KMS-11 (cell line): ENCODE results near the gene FAHD2A.
"Not testable (repeated sequence)": the region's sequence is repeated elsewhere in the genome, so short reads cannot be mapped to it uniquely, and the experiment has no call there.

Experiments
- H2AFZ ChIP-seq: fragments of 200-600 bp; sonication (generic); 2 replicates; pipeline ENCODE4 v1.6.1; 2016; ENCODE audit warnings: antibody characterized with exemption, mixed run types, low read depth
- H3K27ac ChIP-seq: fragments of 200-600 bp; sonication (generic); 2 replicates; pipeline ENCODE4 v1.6.1; 2016; ENCODE audit warnings: mild to moderate bottlenecking, mixed run types
- H3K27me3 ChIP-seq: fragments of 200-600 bp; sonication (generic); 2 replicates; pipeline ENCODE4 v1.6.1; 2017; ENCODE audit warnings: mild to moderate bottlenecking, low read depth, mixed run types, moderate library complexity; ENCODE audit not compliant: insufficient read depth
- H3K36me3 ChIP-seq: fragments of 200-600 bp; sonication (generic); 2 replicates; pipeline ENCODE4 v1.6.1; 2017; ENCODE audit warnings: mild to moderate bottlenecking, mixed run types; ENCODE audit not compliant: insufficient read depth
- H3K4me1 ChIP-seq: fragments of 200-600 bp; sonication (generic); 2 replicates; pipeline ENCODE4 v1.6.1; 2016; ENCODE audit warnings: mild to moderate bottlenecking, low read depth, mixed run types; ENCODE audit not compliant: poor library complexity, severe bottlenecking
- H3K4me2 ChIP-seq: fragments of 200-600 bp; sonication (generic); 2 replicates; pipeline ENCODE4 v1.7.0; 2016; ENCODE audit warnings: mild to moderate bottlenecking, mixed run types
- H3K4me3 ChIP-seq: fragments of 200-600 bp; sonication (generic); IDR thresholded peaks from 2 replicates; pipeline ENCODE4 v1.6.1; 2017; ENCODE audit warnings: low read depth, low read length, mixed read lengths; ENCODE audit not compliant: insufficient read depth
- H3K79me2 ChIP-seq: fragments of 200-600 bp; sonication (generic); 2 replicates; pipeline ENCODE4 v1.6.1; 2016; ENCODE audit warnings: low read depth, mixed run types; ENCODE audit not compliant: insufficient read depth
- H3K9ac ChIP-seq: fragments of 200-600 bp; sonication (generic); 2 replicates; pipeline ENCODE4 v1.6.1; 2016; ENCODE audit warnings: mild to moderate bottlenecking, mixed run types
- H4K20me1 ChIP-seq: fragments of 200-600 bp; sonication (generic); 2 replicates; pipeline ENCODE4 v1.6.1; 2016; ENCODE audit warnings: mild to moderate bottlenecking, mixed run types; ENCODE audit not compliant: insufficient read depth
- TF ChIP-seq, protein P1 (sequence below): fragments of 200-600 bp; sonication (generic); conservative IDR thresholded peaks from 2 replicates; pipeline ENCODE4 v1.6.1; 2017; ENCODE audit warnings: low read depth, mild to moderate bottlenecking, antibody characterized with exemption, low read length, moderate library complexity, mixed read lengths

The FAHD2A gene

DNA sequence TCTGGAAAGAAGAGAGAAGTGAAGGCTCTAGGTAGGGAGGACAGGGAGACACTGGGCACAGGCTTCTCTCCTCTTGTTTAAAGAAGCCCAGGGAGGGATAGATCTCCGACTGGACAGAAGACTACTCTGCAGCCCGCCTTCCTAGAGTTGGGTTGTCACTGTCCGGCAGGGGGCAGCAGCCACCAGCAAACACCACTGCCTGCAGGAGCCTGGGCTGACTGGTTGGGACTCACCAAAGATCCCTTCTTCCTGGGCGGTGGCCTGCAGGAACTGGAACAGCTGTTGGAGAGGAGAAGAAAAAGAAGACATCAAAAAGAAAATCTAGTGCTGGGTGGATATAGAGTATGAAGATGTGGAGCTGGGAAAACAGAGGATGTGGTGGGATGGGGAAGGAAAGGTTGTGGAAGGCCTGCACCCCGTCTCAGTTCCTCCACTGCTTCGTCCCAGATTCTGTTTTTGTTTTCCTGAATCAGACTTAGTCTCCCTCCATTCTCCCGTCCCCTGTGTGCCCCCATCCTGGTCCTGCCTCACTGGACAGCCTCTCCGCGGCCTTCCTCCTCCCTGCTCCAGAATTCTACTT, 11.6 kb downstream of the FAHD2A start:
- not testable (repeated sequence) for H3K4me2 ChIP-seq, H3K4me1 ChIP-seq

DNA sequence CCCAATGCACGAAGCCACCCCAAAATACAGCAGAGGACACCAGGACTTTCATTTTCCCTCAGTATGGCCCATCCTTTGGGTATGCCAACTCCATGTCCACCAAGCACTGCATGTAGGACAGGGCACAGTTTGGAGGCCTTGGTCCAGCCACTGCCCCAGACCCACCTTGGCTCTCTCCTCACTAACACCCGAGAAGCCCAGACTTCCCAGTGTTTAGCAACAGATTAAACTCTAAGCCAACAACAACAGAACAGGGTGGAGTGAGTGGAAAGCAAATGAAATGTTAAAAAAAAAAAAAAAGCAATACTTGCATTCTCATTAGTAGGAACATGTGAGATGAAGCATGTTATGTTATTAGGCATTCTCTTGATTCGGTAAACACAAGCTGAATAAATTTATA, 12.6 kb downstream of the FAHD2A start:
- H3K79me2 ChIP-seq, H3K9ac ChIP-seq, H3K27ac ChIP-seq, H3K27me3 ChIP-seq, H3K4me3 ChIP-seq, H3K4me1 ChIP-seq, H3K36me3 ChIP-seq, H2AFZ ChIP-seq, H4K20me1 ChIP-seq, H3K4me2 ChIP-seq: not testable (repeated sequence)

More for the DNA sequence above, 11.6 kb downstream of the FAHD2A start:
- H3K4me3 ChIP-seq, H3K27ac ChIP-seq, H3K9ac ChIP-seq, H3K27me3 ChIP-seq, H3K36me3 ChIP-seq, H2AFZ ChIP-seq, H4K20me1 ChIP-seq, H3K79me2 ChIP-seq: not testable (repeated sequence)
- TF ChIP-seq, protein P1, sequence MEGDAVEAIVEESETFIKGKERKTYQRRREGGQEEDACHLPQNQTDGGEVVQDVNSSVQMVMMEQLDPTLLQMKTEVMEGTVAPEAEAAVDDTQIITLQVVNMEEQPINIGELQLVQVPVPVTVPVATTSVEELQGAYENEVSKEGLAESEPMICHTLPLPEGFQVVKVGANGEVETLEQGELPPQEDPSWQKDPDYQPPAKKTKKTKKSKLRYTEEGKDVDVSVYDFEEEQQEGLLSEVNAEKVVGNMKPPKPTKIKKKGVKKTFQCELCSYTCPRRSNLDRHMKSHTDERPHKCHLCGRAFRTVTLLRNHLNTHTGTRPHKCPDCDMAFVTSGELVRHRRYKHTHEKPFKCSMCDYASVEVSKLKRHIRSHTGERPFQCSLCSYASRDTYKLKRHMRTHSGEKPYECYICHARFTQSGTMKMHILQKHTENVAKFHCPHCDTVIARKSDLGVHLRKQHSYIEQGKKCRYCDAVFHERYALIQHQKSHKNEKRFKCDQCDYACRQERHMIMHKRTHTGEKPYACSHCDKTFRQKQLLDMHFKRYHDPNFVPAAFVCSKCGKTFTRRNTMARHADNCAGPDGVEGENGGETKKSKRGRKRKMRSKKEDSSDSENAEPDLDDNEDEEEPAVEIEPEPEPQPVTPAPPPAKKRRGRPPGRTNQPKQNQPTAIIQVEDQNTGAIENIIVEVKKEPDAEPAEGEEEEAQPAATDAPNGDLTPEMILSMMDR: peak; percentile 68

DNA sequence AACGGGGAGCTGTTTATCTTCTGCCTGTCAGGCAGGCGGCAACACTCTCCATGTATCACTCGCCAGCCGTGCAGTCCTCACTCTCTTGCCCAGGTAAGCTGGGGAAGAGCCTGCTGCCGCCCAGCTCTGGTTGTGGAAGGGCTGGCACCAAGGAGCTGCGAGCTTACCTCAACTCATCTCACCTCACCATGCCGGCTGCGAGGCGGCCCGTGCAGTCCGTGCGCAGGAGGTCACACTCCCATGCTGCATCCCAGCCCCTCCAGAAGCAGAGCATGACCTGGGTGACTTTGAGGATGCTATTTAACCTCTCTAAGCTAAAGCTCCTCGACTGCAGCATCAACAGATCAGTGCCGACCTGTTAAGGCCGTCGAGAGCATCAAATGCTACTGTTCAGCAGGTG, 13.1 kb downstream of the FAHD2A start:
- H3K79me2 ChIP-seq: not testable (repeated sequence)

DNA sequence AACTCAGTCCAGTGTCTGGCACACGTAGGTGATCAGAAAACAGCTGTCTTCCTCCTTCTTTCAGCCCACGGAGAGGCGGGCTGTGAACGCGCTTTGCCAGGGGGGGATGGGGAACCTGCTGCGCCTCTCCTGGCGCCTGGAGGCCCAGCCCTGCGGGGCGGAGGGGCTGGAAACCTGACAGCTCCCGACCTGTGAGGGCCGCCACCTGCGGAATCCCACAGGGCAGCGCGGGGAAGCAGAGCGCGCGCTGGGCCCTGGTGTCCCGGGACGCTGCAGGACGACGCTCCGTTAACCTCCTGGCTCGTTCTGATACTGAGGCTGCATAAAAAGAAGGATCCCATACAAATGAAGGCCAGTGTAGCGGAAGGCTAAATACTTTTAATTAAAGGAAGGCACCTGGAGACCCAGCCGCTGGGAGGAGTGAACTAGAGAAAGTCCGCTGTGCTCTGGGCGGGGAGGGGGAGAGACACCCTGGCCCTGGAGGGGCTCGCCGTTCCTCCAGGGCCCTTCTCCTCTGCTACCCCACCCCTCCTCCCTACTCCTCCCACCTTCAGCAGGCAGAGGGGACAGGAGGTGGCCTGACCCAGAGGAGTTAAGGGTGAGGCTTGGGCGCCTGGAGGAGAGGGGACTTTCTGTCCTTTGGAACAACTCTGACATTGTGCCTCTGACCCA, 24.8 kb downstream of the FAHD2A start:
- H3K4me1 ChIP-seq, H3K79me2 ChIP-seq, H3K36me3 ChIP-seq, H2AFZ ChIP-seq, H3K27me3 ChIP-seq, H3K27ac ChIP-seq, H3K9ac ChIP-seq, H3K4me3 ChIP-seq, H4K20me1 ChIP-seq, H3K4me2 ChIP-seq: not testable (repeated sequence)

More for the DNA sequence above, 13.1 kb downstream of the FAHD2A start:
- H4K20me1 ChIP-seq, H3K4me2 ChIP-seq, H3K36me3 ChIP-seq, H3K4me1 ChIP-seq, H3K4me3 ChIP-seq, H2AFZ ChIP-seq, H3K27me3 ChIP-seq, H3K9ac ChIP-seq, H3K27ac ChIP-seq: not testable (repeated sequence)

DNA sequence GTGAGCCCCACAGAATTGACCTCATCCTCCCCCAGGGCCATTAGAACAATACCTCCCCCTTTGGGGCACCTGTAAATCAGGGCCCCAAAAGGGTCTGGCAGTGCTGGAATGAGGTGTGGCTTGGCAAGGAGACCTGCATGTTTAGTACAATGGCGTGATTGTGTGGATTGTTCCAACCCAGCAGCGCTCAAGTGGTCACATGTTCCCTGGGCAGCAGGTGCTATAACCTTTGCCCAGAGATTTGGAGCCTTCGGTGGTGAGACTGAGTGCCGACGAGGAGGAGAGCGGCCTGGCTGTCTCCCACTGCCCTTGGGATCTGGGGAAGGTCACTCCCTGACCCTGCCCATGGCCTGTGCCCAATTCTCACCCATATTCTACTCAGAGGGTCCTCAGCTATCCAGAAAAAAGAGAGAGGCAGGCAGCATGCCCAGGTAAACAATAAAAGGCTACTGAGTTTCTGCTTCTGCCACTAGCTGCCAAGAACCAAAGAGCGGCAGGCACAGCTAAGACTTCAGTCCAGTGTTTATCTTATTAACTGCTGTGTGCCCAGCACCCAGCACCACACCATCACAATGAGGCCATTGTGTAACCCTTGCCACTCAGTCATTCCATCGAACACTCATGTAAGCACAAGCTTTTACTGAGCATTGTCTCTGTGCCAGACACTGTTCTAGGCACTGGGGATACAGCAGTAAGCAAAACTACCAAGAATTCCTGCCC, 27.4 kb downstream of the FAHD2A start:
- not testable (repeated sequence) for H3K27me3 ChIP-seq, H4K20me1 ChIP-seq, H3K79me2 ChIP-seq, H3K27ac ChIP-seq, H3K36me3 ChIP-seq, H3K4me1 ChIP-seq, H3K4me3 ChIP-seq, H3K9ac ChIP-seq, H2AFZ ChIP-seq, H3K4me2 ChIP-seq

DNA sequence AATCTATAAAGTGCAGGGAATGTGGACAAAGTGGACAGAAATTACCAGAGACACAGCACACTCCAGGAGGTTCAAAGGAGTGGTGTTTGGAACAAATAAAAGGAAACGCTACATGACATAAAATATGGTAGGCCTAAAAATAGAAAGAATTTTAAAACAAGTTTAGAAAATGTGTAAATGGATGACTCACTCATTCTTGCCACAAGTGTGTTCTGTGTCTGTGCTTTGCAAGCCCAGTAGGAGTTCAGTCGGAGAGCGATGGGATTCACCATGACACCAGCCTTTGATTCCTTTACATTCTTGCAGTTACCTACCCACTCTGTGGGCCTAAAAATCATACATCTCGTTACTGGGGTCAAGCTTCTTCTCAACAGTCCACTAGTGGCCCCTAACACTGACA, 30.9 kb downstream of the FAHD2A start:
- H3K27me3 ChIP-seq, H3K4me2 ChIP-seq, H3K4me3 ChIP-seq, H3K4me1 ChIP-seq, H3K36me3 ChIP-seq, H4K20me1 ChIP-seq, H3K9ac ChIP-seq, H3K27ac ChIP-seq, H2AFZ ChIP-seq, H3K79me2 ChIP-seq: not testable (repeated sequence)

DNA sequence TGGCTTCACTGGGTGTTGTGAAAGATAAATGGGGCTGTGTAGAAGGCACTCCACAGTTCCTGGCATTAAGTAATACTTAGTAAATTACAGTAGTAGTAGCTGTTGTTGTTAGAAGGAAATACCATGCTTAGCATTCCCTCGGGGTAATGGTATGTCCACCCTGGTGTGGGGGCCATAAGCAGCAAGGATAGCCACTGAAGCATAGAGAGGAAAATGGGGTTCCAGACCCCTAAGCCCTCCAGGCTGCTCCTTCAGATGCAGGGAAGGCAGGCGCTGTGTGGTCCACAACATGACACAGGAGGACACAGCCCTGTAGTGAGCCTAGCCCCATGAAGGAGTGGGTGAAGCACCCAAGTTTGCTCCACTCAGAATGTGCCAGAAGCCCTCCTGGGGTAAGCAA, 31.5 kb downstream of the FAHD2A start:
- not testable (repeated sequence) for H3K4me2 ChIP-seq, H3K79me2 ChIP-seq, H3K27ac ChIP-seq

DNA sequence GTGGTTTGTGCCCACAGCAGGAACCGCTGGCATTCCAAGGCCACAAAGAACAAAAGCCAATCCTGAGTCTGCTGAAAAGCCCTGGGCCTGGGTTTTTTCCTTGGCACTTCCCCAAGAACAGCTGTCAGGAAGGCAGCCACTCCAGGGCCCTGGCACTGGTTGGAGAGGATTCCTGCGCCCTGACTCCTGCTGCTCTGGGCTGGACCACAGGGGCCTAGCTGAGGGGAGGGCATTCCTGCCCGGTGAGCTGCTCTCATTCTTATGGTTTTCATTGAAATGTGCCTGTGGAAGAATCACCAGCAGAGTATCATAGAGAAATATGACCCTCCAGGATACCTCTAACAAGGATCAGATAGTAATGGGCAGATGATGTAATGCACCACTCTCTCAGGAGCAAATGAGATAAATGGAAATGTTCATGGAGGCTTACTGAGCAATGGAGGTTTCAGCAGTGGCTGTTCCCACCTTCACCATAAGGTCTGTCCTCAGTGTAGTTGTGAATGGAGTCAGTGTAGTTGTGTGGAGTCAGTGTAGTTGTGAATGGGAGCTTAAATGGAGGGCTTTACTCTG, 32.1 kb downstream of the FAHD2A start:
- not testable (repeated sequence) for H4K20me1 ChIP-seq, H2AFZ ChIP-seq, H3K4me1 ChIP-seq, H3K27me3 ChIP-seq, H3K79me2 ChIP-seq, H3K27ac ChIP-seq, H3K4me2 ChIP-seq, H3K4me3 ChIP-seq, H3K9ac ChIP-seq, H3K36me3 ChIP-seq

More for the DNA sequence above, 31.5 kb downstream of the FAHD2A start:
- not testable (repeated sequence) for H4K20me1 ChIP-seq, H2AFZ ChIP-seq, H3K36me3 ChIP-seq, H3K9ac ChIP-seq, H3K4me3 ChIP-seq, H3K4me1 ChIP-seq, H3K27me3 ChIP-seq

DNA sequence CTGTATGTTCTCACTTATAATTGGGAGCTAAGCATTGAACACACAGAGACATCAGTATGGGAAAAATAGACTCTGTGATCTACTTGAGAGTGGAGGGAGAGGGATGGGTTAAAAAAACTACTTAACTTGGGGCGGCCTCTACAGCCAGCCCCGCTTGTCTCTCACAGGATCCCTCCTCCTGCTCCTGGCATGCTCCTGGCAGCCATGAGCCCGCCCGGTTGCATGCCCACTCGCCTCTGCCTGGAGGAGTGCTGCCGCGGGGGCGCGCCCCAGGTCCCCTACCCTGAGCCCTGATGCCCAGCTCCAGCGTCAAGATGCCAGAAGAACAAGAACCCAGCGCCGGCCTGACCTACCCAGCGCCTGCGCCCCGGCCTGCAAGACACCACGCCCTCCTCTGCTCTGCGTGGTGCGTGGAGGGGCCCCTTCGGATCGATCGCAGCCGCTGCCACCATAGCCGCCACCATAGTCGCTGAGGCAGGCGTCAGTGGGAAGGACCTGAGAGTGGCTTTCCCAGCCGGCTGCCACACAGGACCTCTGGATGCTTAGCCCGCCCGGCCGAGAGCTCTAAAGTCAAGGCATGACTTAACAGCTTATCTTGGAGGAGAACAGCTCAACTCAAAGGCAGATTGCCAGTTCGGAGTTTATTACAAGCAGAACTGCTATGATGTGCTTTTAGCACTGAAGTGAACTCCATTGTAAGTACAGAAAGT, 32.8 kb downstream of the FAHD2A start:
- not testable (repeated sequence) for H4K20me1 ChIP-seq, H3K79me2 ChIP-seq, H3K9ac ChIP-seq, H3K36me3 ChIP-seq, H3K4me3 ChIP-seq, H3K27me3 ChIP-seq, H3K4me1 ChIP-seq, H2AFZ ChIP-seq, H3K27ac ChIP-seq, H3K4me2 ChIP-seq
